Posterior cingulate gyrus (tissue), 11 donors: Measurements from ENCODE around the gene PID1.
A peak's percentile ranks its signal among the peaks of the same experiment; 100 is the strongest.

Experiments
- DNase-seq, 10 donors: peaks; one replicate each; pipeline versions ENCODE4 v3.0.0 to v3.0.0-alpha.2; 2020 to 2021; ENCODE audit warnings: mixed read lengths in 3 of 10
- intact Hi-C: fragments of 100-400 bp; cut with DNase I; formaldehyde crosslinking; loops from one replicate; pipeline ENCODE4 v1.15.1; 2023

The PID1 gene

GRCh38 chr2:229174794-229175496 lies 96.1 kb downstream of the PID1 start:
- intact Hi-C loops: no loop called here
- no peak for DNase-seq

DNA sequence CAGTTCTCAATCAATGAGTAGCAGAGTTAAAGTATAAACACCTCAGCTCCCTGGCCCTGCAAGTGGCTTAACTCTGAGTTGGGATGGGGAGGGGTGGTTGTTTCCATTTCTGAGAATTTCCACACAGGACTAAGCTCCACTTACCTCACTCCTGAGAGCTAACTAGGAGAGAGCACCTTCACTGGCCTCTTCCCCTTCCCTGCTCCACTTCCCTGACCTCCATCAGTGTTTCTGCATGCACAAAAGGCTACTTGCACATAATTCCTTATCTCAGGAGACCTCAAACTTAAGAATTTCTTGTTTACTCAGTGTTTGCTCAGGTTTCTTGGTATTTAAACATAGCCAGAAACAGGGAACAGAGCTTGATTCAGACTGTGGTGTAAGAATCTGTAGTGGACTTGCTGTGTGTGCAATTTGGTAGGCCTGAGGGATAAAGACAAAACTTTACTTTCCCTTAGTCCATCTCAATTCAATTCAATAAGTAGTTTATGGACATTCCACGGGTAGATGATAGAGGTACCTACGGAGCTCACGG lies 97.2 kb downstream of the PID1 start:
- no peak for DNase-seq

DNA sequence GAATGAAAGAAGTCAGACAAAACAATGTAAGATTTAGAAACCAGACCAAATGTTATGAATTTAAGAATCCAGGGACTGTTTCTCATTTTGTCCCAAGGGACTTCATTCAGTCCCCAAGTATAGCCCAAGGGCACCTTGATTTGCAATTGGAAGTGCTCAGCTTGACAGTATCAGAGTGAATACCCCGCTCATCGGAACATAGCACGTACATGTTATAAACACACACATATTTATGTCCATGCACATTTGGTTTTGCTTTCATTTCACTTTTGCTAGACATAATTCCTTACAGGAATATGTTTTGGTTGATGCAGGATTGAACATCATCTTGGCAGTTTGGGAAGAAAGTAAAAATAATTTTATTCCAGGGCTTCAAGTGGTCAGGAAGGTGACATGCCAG lies 100.2 kb downstream of the PID1 start:
- intact Hi-C loops: no loop called here
- DNase-seq: no peak

More for the DNA sequence above, 97.2 kb downstream of the PID1 start:
- intact Hi-C loops: no loop called here

- intact Hi-C loops: no loop called here
- DNase-seq: no peak
Observed at GRCh38 chr2:229170171-229170570, 100.9 kb downstream of the PID1 start.

DNA sequence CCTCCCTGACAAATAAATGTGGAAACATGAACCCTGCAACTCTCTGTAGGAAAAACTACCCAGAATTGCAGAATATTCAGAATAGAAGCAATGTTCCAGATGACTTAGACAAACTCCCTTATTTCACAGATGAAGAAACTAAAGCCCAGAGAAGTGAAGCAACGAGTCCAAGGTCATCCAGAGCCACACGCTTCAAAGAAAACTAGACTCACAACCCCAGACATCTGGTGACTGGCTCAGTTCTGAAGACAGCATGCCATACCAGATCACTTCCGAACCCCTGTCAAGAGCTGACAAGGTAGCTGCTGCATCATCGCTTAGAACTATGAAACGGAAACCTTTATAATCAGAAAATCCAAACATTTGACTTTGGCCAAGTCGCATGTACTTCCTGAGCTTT lies 101.3 kb downstream of the PID1 start:
- intact Hi-C loops: no loop called here
- no peak for DNase-seq

DNA sequence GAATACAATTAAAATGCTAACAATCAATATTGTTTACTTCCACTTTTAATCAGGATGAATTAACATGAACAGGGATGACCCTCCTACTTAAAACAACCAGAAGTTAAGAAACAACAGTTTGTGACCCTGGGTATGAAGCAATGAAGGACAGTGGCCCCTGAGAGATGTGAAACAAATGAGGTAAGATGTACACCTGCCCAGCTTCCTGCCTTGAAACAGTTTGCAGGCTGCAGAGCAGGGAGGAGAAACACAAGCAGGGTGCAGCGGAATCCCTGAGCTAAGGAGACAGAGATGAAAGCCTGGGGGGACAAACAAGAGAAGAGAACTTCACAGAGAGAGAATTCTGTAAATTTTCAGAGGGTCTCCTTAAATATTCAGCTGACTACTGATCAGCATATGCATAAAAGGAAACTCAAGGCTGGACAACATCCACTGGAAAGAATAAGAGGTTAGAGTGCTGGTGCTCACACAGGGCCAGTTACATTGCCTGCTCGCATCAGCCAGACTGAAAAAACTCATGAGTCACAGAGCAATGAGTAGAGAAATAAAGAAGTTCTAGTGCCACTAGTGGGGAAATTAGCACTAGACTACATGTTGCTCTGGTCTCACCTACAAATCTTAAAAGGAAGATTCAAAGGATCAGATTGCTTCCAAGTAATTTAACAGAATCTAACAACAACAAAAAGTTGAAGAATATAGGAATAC lies 106.4 kb downstream of the PID1 start:
- intact Hi-C loops: no loop called here
- no peak for DNase-seq

- intact Hi-C loops: no loop called here
- no peak for DNase-seq
Observed at GRCh38 chr2:229163893-229164292, 107.2 kb downstream of the PID1 start.

DNA sequence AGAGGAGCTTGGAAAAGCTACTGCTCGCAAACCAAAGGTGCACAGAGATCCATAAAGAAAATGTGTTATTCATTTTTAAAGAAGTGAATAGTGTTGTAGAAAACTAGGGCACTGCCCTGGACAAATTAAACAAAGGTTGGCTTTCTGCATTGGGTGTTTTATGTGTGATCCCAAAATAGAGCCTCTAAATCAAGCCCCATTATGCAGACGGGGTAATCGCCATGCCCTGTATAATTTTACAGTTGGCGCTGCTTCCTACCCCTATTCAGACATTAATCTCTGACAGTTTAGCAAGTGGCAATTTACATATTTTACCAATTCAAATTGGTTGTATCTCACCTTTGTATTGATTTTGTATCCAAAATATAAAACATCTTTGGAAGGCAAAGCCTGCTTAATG lies 109.1 kb downstream of the PID1 start:
- DNase-seq: no peak
- intact Hi-C loops: no loop called here

DNA sequence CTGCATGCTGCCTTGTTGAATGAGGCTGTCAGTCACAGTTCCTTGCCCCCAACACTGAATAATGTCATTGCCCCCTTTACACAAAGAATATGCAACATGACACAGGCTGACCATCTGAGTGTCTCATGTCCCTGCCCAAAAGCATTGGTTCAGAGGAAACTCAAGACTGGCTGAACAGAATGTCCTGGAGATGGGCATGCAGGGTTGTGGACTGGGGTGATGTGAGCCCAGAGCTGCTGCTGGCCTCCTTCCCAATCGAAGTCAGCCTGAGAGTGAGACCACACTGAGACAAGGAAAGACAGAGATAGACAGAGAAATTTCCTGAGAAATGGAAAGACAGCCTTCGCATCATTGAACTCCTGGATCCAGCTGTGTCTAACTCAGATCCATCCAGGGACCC lies 110.1 kb downstream of the PID1 start:
- no peak for DNase-seq
- intact Hi-C loops: no loop called here

- DNase-seq: no peak
Observed at GRCh38 chr2:229160180-229160579, 110.9 kb downstream of the PID1 start.

DNA sequence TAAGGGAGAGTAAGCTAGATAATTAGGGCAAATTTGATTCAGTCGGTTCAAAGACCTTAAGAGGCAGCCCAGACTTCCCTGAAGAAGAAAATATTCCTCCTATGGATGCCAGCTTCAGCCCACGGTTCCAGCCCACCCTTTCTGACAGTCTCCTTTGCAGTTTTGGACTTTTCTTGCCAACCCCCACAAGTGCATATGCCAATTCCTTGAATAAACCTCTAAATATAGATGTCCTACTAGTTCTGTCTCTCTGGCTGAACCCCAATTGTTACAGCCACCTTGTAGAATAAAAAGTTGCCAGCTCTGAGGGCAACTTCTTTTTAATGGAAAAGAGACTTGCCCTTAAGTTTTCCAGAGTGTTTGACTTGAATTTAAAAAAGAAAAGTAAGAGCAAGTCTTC lies 111.7 kb downstream of the PID1 start:
- intact Hi-C loops: no loop called here
- DNase-seq: no peak

More at GRCh38 chr2:229160180-229160579, 110.9 kb downstream of the PID1 start:
- intact Hi-C loops: no loop called here

DNA sequence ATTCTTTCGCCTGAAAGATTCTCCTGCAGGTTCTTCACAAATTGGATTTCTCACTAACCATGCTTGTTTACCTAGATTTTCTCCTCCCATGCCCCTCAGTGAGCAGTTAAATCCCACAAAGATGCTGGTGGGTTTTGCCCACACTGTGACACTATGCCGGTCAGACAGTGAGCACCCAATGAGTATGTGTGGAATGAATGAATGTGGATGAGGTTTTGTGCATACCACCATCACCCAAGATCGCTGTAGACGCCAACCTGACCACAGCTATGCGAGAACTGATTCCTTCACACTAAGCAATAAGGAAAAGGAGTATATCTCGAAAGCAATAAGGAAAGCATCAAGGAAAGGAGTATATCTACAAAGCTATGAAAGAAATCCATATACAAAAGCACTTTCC lies 116.7 kb downstream of the PID1 start:
- intact Hi-C loops: no loop called here

DNA sequence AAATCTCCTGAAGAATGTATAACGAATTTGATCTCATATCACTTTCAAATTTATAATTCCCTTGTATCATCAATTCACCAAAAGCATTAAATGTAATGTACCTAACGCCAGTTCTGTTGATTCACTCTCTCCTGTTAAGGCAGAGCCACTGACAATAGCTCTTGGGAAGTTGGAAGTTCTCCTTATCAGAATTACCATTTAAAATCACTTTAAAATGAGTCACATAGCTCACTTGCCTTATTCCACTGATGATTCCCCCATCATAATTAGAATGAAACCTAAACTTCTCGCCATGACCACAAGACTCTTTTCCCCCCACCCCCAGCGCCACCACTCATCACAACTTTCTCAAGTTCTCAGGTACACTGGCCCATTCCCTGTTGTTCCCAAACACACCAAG lies 117.1 kb downstream of the PID1 start:
- no peak for DNase-seq
- intact Hi-C loops: no loop called here

More for the DNA sequence above, 116.7 kb downstream of the PID1 start:
- DNase-seq: no peak

DNA sequence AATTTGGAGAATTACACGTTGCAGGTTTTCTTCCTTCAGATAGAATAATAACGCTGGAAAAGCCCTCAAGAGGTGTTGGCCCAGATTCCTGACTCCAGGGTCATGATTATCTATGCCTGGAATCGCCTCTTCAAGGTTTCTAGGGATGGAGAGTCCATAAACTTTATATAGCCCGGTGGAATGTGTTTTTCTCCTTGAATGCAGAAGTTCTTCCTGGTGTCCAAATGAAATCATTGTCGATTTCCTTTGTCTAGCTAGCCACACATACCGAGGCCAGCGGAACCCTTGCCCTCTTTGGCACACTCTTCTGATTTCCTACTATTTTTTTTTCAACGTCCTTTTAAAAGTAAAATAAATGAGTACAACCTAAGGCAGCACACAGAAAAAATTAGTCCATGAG lies 117.8 kb downstream of the PID1 start:
- no peak for DNase-seq

GRCh38 chr2:229152674-229153073 lies 118.4 kb downstream of the PID1 start:
- intact Hi-C loops: no loop called here

More for the DNA sequence above, 117.8 kb downstream of the PID1 start:
- intact Hi-C loops: no loop called here

DNA sequence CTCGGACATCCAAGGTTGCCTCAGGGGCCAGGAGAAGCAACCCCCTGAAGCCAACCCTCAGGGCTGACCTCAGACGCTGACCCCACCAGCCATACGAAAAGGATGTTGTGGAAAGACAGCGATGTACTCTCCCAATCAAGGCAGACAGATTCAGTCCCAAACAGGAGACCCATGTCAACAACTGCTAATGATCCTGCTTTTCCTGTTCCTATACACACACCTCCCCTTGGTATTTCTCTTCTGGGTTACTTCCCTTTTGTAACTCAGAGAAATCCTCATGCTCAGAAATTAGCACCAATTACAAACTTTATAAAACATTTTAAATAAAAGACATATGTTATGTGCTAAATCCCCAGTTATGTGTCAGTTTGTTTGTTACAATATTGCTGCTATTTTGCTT lies 120.8 kb downstream of the PID1 start:
- intact Hi-C loops: no loop called here
- DNase-seq: no peak

More at GRCh38 chr2:229152674-229153073, 118.4 kb downstream of the PID1 start:
- peak in 2 of 10 donors; percentile 64 to 79 for DNase-seq

DNA sequence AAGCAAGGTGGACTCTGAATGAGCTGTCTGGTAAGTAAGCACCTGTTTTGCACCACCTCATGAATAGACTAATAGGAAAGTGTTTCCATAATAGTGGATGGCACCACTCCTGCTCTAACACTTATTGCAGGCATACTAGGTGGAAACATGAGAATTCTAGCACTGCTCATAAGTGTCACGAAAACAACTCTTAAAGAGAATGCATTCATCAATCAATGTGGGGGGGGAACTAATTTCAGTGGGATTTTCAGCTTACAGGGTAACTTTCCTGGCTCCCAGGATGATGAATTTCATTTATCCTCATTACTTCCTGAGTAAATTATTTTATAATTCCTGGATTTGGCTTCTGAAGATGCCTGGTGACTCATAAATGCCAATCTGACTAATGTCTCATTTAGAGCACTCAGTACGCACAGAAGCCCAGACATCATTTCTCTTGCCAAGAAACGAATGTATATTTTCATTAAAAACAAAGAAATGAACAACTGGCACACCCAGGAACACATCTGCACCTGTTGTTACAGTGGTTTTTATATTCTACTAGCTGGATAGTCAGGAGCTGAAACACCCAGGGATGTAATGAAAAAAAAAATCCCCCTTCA lies 129.6 kb downstream of the PID1 start:
- intact Hi-C loops: no loop called here

DNA sequence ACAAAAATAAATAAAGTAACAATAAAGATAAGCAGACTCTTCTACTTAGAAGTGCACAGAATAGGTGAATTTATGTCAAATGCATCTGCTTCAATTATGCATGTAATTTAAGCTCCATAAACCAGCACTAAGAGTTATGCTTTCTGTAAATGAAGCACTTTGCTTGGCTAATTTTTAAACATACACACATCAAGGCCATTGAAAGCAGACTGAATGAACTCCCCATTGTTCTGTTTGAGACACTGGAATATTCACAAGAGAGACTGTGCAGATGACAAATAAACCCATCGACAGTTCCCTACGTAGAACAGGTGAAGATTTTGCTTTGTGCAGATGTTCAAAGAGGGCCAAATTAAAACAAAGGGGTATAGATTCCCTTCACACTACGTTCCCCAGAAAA lies 133.4 kb downstream of the PID1 start:
- intact Hi-C loops: loop anchor here (10.0 kb wide), 1 partner anchor 577 kb away; the partner anchor contains the start of gene DNER
- DNase-seq: no peak

More for the DNA sequence above, 129.6 kb downstream of the PID1 start:
- no peak for DNase-seq

DNA sequence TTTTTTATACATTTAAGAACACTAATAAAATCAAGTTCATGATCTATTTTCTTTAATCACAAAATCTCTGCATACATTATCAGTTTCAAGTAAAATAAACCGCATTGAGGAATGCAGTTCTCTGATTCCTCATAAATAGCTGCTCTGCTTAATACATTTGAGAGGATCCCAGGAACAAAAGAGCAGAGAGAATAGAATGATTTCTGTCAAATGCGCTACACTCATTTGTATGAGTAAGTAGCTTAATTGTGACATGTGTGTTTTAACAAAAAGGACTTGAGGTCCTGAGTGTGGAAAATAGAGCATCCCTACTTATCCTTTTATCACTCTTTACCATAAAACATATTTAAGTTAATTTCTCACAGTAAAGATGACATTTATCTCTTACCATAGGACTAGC lies 134.0 kb downstream of the PID1 start:
- DNase-seq: no peak
- intact Hi-C loops: loop anchor here (10.0 kb wide), 1 partner anchor 578 kb away; the partner anchor contains the start of gene DNER

- intact Hi-C loops: loop anchor here (10.0 kb wide), 1 partner anchor 582 kb away; the partner anchor contains the start of gene DNER
- no peak for DNase-seq
Observed at GRCh38 chr2:229133155-229133772, 137.8 kb downstream of the PID1 start.

DNA sequence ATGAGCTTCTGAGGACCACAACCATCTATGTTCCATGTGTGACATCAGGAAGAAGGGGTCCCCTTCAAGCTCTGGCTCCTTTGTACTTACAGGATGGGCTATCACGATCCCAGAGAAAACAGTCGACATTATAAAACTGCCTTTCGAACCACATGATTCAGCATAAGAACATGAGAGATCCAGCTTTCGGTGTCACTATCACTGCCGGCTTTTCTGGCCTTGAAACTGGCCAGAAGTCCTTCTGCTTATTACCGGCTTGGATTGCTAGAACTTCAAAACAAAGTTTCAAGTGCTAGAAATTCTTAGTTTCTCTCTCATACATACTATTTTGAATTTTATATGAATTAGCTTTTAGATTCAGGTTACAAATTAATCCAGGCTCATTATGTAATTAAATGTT lies 138.9 kb downstream of the PID1 start:
- no peak for DNase-seq
- intact Hi-C loops: loop anchor here (10.0 kb wide), 1 partner anchor 583 kb away; the partner anchor contains the start of gene DNER
